ENCODE measurements around the gene NDC1. TPM values are rescaled to one million over a fixed set of nuclear protein-coding genes. Genes with fewer than 3 reads are reported as not detected.
A peak's percentile ranks its signal among the peaks of the same experiment; 100 is the strongest.

The NDC1 gene
- total RNA-seq, 1 experiment from 2014 or later: 130 TPM

- 0 out of 2 replicates have a peak overlapping the region, but pooled peaks have one; percentile 18 for H3K4me3 ChIP-seq (ENCODE audit: low read length)
- no peaks in the 10 kb centered on the region for H3K9me2 ChIP-seq (replicated peaks; ENCODE audit: insufficient read depth, low read length)
- H3K9ac ChIP-seq (ENCODE audit: low read length): peak overlapping the region; percentile 47
- H2AFZ ChIP-seq (ENCODE audit: low read length): no peak overlapping the region
- H3K27ac ChIP-seq (ENCODE audit: low read length): peak overlapping the region; percentile 91
- H3K4me1 ChIP-seq (ENCODE audit: low read length): peaks cover 65% of the 10 kb centered on the region
- H3K36me3 ChIP-seq (ENCODE audit: insufficient read depth, low read length): 0 out of 2 replicates have a peak, but pooled peaks cover 3% of the 10 kb centered on the region
- no peaks in the 10 kb centered on the region for H3K27me3 ChIP-seq (ENCODE audit: low read length)
- H3K4me2 ChIP-seq (ENCODE audit: low read depth, low read length, poor library complexity, severe bottlenecking): peak overlapping the region; percentile 68
- H4K20me1 ChIP-seq (ENCODE audit: insufficient read depth, low read depth, low read length): no peaks in the 10 kb centered on the region
- no peaks in the 10 kb centered on the region for H3K9me3 ChIP-seq (ENCODE audit: low read length)
- no peaks in the 10 kb centered on the region for H3K79me2 ChIP-seq (ENCODE audit: low read length)
- DNase-seq: peak; percentile 91
Observed at GRCh38 chr1:53869454-53870117, 31.5 kb upstream of the NDC1 start.

- Histone ChIP-seq H3K4me2 (ENCODE audit: low read depth, low read length, poor library complexity, severe bottlenecking) (peak overlapping the region; percentile 68), H4K20me1 (ENCODE audit: insufficient read depth, low read depth, low read length) (no peaks in the 10 kb centered on the region), H3K36me3 (ENCODE audit: insufficient read depth, low read length) (0 out of 2 replicates have a peak, but pooled peaks cover 3% of the 10 kb centered on the region)
Observed at GRCh38 chr1:53868565-53868964, 30.5 kb upstream of the NDC1 start.

GRCh38 chr1:53862507-53862906 lies 24.4 kb upstream of the NDC1 start:
- DNase-seq: peak; percentile 99
- no peak overlapping the region for H2AFZ ChIP-seq (ENCODE audit: low read length)
- peak overlapping the region; percentile 73 for H3K9ac ChIP-seq (ENCODE audit: low read length)
- no peaks in the 10 kb centered on the region for H3K9me2 ChIP-seq (replicated peaks; ENCODE audit: insufficient read depth, low read length)
- peak overlapping the region; percentile 97 for H3K4me2 ChIP-seq (ENCODE audit: low read depth, low read length, poor library complexity, severe bottlenecking)
- H3K79me2 ChIP-seq (ENCODE audit: low read length): no peaks in the 10 kb centered on the region
- H3K27ac ChIP-seq (ENCODE audit: low read length): peak overlapping the region; percentile 99
- no peaks in the 10 kb centered on the region for H3K27me3 ChIP-seq (ENCODE audit: low read length)
- no peaks in the 10 kb centered on the region for H4K20me1 ChIP-seq (ENCODE audit: insufficient read depth, low read depth, low read length)
- H3K36me3 ChIP-seq (ENCODE audit: insufficient read depth, low read length): no peaks in the 10 kb centered on the region
- peak overlapping the region; percentile 58 for H3K4me3 ChIP-seq (ENCODE audit: low read length)
- peaks cover 53% of the 10 kb centered on the region for H3K4me1 ChIP-seq (ENCODE audit: low read length)
- H3K9me3 ChIP-seq (ENCODE audit: low read length): no peaks in the 10 kb centered on the region

More at GRCh38 chr1:53868565-53868964, 30.5 kb upstream of the NDC1 start:
- Histone ChIP-seq H3K9me3 (ENCODE audit: low read length) (no peaks in the 10 kb centered on the region), H3K9ac (ENCODE audit: low read length) (peak overlapping the region; percentile 1; the same call in 1 of the 2 replicates), H3K27me3 (ENCODE audit: low read length) (no peaks in the 10 kb centered on the region), H3K4me3 (ENCODE audit: low read length) (no peak overlapping the region), H3K4me1 (ENCODE audit: low read length) (peaks cover 71% of the 10 kb centered on the region), H2AFZ (ENCODE audit: low read length) (no peak overlapping the region), H3K27ac (ENCODE audit: low read length) (peak overlapping the region; percentile 91), H3K79me2 (ENCODE audit: low read length) (no peaks in the 10 kb centered on the region), H3K9me2 (replicated peaks; ENCODE audit: insufficient read depth, low read length) (no peaks in the 10 kb centered on the region)
- no peak for DNase-seq

GRCh38 chr1:53860967-53861411 lies 22.9 kb upstream of the NDC1 start:
- Histone ChIP-seq H3K4me3 (ENCODE audit: low read length) (no peak overlapping the region), H3K9me3 (ENCODE audit: low read length) (no peaks in the 10 kb centered on the region), H3K4me2 (ENCODE audit: low read depth, low read length, poor library complexity, severe bottlenecking) (peak overlapping the region; percentile 44), H4K20me1 (ENCODE audit: insufficient read depth, low read depth, low read length) (no peaks in the 10 kb centered on the region), H3K27ac (ENCODE audit: low read length) (peak overlapping the region; percentile 99), H3K9me2 (replicated peaks; ENCODE audit: insufficient read depth, low read length) (no peaks in the 10 kb centered on the region), H3K79me2 (ENCODE audit: low read length) (no peaks in the 10 kb centered on the region), H3K4me1 (ENCODE audit: low read length) (peaks cover 51% of the 10 kb centered on the region), H3K9ac (ENCODE audit: low read length) (peak overlapping the region; percentile 40; the same call in 1 of the 2 replicates), H3K36me3 (ENCODE audit: insufficient read depth, low read length) (no peaks in the 10 kb centered on the region; the same call in 1 of the 2 replicates), H3K27me3 (ENCODE audit: low read length) (no peaks in the 10 kb centered on the region), H2AFZ (ENCODE audit: low read length) (no peak overlapping the region)
- DNase-seq: peak; percentile 90

GRCh38 chr1:53851571-53852285 lies 13.6 kb upstream of the NDC1 start:
- H3K4me1 ChIP-seq (ENCODE audit: low read length): no peaks in the 10 kb centered on the region
- no peak overlapping the region for H3K27ac ChIP-seq (ENCODE audit: low read length)
- no peaks in the 10 kb centered on the region for H4K20me1 ChIP-seq (ENCODE audit: insufficient read depth, low read depth, low read length)
- no peaks in the 10 kb centered on the region for H3K9me3 ChIP-seq (ENCODE audit: low read length)
- no peak for DNase-seq
- H3K9ac ChIP-seq (ENCODE audit: low read length): no peak overlapping the region
- no peak overlapping the region for H3K4me2 ChIP-seq (ENCODE audit: low read depth, low read length, poor library complexity, severe bottlenecking)
- H3K4me3 ChIP-seq (ENCODE audit: low read length): no peak overlapping the region
- no peaks in the 10 kb centered on the region for H3K27me3 ChIP-seq (ENCODE audit: low read length)
- H3K36me3 ChIP-seq (ENCODE audit: insufficient read depth, low read length): peaks cover 4% of the 10 kb centered on the region; the same call in 1 of the 2 replicates
- no peaks in the 10 kb centered on the region for H3K79me2 ChIP-seq (ENCODE audit: low read length)
- H3K9me2 ChIP-seq (replicated peaks; ENCODE audit: insufficient read depth, low read length): no peaks in the 10 kb centered on the region
- H2AFZ ChIP-seq (ENCODE audit: low read length): no peak overlapping the region

GRCh38 chr1:53850082-53850673 lies 12.1 kb upstream of the NDC1 start:
- Histone ChIP-seq H3K9ac (ENCODE audit: low read length) (no peak overlapping the region), H2AFZ (ENCODE audit: low read length) (no peak overlapping the region), H3K4me1 (ENCODE audit: low read length) (no peaks in the 10 kb centered on the region), H4K20me1 (ENCODE audit: insufficient read depth, low read depth, low read length) (no peaks in the 10 kb centered on the region), H3K4me3 (ENCODE audit: low read length) (no peak overlapping the region), H3K27me3 (ENCODE audit: low read length) (no peaks in the 10 kb centered on the region), H3K79me2 (ENCODE audit: low read length) (no peaks in the 10 kb centered on the region), H3K4me2 (ENCODE audit: low read depth, low read length, poor library complexity, severe bottlenecking) (no peak overlapping the region), H3K27ac (ENCODE audit: low read length) (no peak overlapping the region), H3K9me2 (replicated peaks; ENCODE audit: insufficient read depth, low read length) (no peaks in the 10 kb centered on the region), H3K36me3 (ENCODE audit: insufficient read depth, low read length) (0 out of 2 replicates have a peak, but pooled peaks cover 4% of the 10 kb centered on the region), H3K9me3 (ENCODE audit: low read length) (no peaks in the 10 kb centered on the region)
- no peak for DNase-seq

GRCh38 chr1:53847980-53848379 lies 9.9 kb upstream of the NDC1 start:
- Histone ChIP-seq H3K27ac (ENCODE audit: low read length) (no peak overlapping the region), H2AFZ (ENCODE audit: low read length) (no peak overlapping the region), H3K9ac (ENCODE audit: low read length) (no peak overlapping the region), H3K4me3 (ENCODE audit: low read length) (no peak overlapping the region), H3K36me3 (ENCODE audit: insufficient read depth, low read length) (0 out of 2 replicates have a peak, but pooled peaks cover 4% of the 10 kb centered on the region), H3K27me3 (ENCODE audit: low read length) (no peaks in the 10 kb centered on the region), H4K20me1 (ENCODE audit: insufficient read depth, low read depth, low read length) (no peaks in the 10 kb centered on the region), H3K9me3 (ENCODE audit: low read length) (no peaks in the 10 kb centered on the region), H3K79me2 (ENCODE audit: low read length) (no peaks in the 10 kb centered on the region), H3K9me2 (replicated peaks; ENCODE audit: insufficient read depth, low read length) (no peaks in the 10 kb centered on the region), H3K4me1 (ENCODE audit: low read length) (no peaks in the 10 kb centered on the region), H3K4me2 (ENCODE audit: low read depth, low read length, poor library complexity, severe bottlenecking) (no peak overlapping the region)
- DNase-seq: no peak

GRCh38 chr1:53842347-53842746 lies 4.3 kb upstream of the NDC1 start:
- DNase-seq: no peak
- Histone ChIP-seq H3K9me3 (ENCODE audit: low read length) (no peaks in the 10 kb centered on the region), H3K79me2 (ENCODE audit: low read length) (peaks cover 10% of the 10 kb centered on the region), H3K27me3 (ENCODE audit: low read length) (no peaks in the 10 kb centered on the region), H3K4me3 (ENCODE audit: low read length) (no peak overlapping the region), H3K27ac (ENCODE audit: low read length) (no peak overlapping the region), H3K4me1 (ENCODE audit: low read length) (peaks cover 10% of the 10 kb centered on the region), H3K4me2 (ENCODE audit: low read depth, low read length, poor library complexity, severe bottlenecking) (no peak overlapping the region), H4K20me1 (ENCODE audit: insufficient read depth, low read depth, low read length) (no peaks in the 10 kb centered on the region), H3K36me3 (ENCODE audit: insufficient read depth, low read length) (no peaks in the 10 kb centered on the region), H3K9ac (ENCODE audit: low read length) (no peak overlapping the region), H2AFZ (ENCODE audit: low read length) (no peak overlapping the region), H3K9me2 (replicated peaks; ENCODE audit: insufficient read depth, low read length) (no peaks in the 10 kb centered on the region)

All from Karpas-422 (cell line).